Measurements from ENCODE around the gene KIAA1217.

Gene KIAA1217

DNA sequence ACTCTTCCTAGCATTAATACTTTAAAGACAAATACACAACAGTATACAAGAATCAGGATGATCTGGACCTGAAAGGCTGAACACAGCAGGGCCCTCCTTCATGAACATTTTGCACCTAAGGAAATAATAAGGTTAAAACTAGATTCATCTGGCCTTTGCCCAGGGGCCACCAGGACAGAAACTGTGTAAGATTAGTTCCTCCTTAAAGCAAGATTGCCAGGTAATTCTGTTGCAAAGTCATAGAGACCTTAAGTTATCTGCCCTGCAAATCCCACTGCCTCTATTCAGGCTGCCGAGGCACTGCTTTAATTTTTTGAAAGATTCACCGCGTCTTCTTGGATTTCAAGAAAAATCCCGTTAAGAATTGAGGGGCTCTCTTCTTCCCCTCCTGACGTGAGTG, 1.6 kb upstream of the KIAA1217 start:
- Histone ChIP-seq H3K79me2 (ENCODE audit: control insufficient read depth, low read length) (no peaks in the 10 kb centered on the region), H3F3A (ENCODE audit: control insufficient read depth, insufficient read depth) (no peaks in the 10 kb centered on the region), H3K27ac (ENCODE audit: low read depth, low read length) (no peak overlapping the region), H3K9me3 (ENCODE audit: control insufficient read depth, insufficient read depth, low read length) (no peaks in the 10 kb centered on the region), H3K4me3 (ENCODE audit: low read length) (no peak overlapping the region), H3K27me3 (ENCODE audit: control insufficient read depth, low read length) (peaks cover 25% of the 10 kb centered on the region), H3K4me2 (ENCODE audit: low read length) (no peak overlapping the region), H3K4me1 (ENCODE audit: control insufficient read depth, low read length) (peaks cover 31% of the 10 kb centered on the region), H3K36me3 (ENCODE audit: control insufficient read depth, low read length) (no peaks in the 10 kb centered on the region), H3K9me2 (replicated peaks; ENCODE audit: control insufficient read depth, low read length) (no peaks in the 10 kb centered on the region), H4K20me1 (ENCODE audit: control insufficient read depth, insufficient read depth, low read depth, low read length) (no peaks in the 10 kb centered on the region)
- no peak for TF ChIP-seq CTCF (IDR thresholded peaks at IDR 0.05; ENCODE audit: low read depth, low read length, poor library complexity, severe bottlenecking)
- no peak for TF ChIP-seq EZH2phosphoT487 (IDR thresholded peaks at IDR 0.05; ENCODE audit: borderline replicate concordance, low read length)

- no peak overlapping the region; the same call in 1 of the 2 replicates for H3K4me3 ChIP-seq (ENCODE audit: low read length)
- H3K4me2 ChIP-seq (ENCODE audit: low read length) = peak overlapping the region; percentile 54
- H3K27ac ChIP-seq (ENCODE audit: low read depth, low read length) = no peak overlapping the region
These were observed 942 bp upstream of the KIAA1217 start for GRCh38 chr10:24207781-24208611.

DNA sequence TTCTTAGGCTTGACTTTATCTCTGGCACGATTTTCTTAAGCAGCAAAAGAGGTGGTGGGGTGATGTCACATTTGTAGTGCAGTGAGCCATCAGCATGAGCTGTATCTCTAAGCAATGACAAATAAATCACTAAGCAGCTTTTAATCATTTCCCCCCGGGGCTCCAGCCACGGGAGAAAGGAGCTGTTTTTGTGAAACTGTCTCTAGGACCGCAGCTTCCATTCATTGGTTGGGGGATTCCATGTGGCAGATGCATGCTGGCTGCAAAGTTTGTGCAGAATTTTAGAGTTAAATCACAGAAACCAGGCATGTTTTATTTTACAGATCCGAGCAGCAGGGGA, 464 bp downstream of the KIAA1217 start:
- Histone ChIP-seq H3K27ac (ENCODE audit: low read depth, low read length) (no peak overlapping the region; the same call in 1 of the 2 replicates), H3K4me1 (ENCODE audit: control insufficient read depth, low read length) (peaks cover 31% of the 10 kb centered on the region), H3F3A (ENCODE audit: control insufficient read depth, insufficient read depth) (no peaks in the 10 kb centered on the region), H3K9me2 (replicated peaks; ENCODE audit: control insufficient read depth, low read length) (no peaks in the 10 kb centered on the region), H3K36me3 (ENCODE audit: control insufficient read depth, low read length) (no peaks in the 10 kb centered on the region), H3K79me2 (ENCODE audit: control insufficient read depth, low read length) (no peaks in the 10 kb centered on the region), H3K4me2 (ENCODE audit: low read length) (peak overlapping the region; percentile 54), H3K9me3 (ENCODE audit: control insufficient read depth, insufficient read depth, low read length) (no peaks in the 10 kb centered on the region), H3K4me3 (ENCODE audit: low read length) (peak overlapping the region; percentile 53), H3K27me3 (ENCODE audit: control insufficient read depth, low read length) (peaks cover 25% of the 10 kb centered on the region), H4K20me1 (ENCODE audit: control insufficient read depth, insufficient read depth, low read depth, low read length) (no peaks in the 10 kb centered on the region)
- TF ChIP-seq EZH2phosphoT487 (IDR thresholded peaks at IDR 0.05; ENCODE audit: borderline replicate concordance, low read length) = no peak; the same call in 1 of the 2 replicates
- no peak for TF ChIP-seq CTCF (IDR thresholded peaks at IDR 0.05; ENCODE audit: low read depth, low read length, poor library complexity, severe bottlenecking)

More at GRCh38 chr10:24207781-24208611, 942 bp upstream of the KIAA1217 start:
- no peaks in the 10 kb centered on the region for H3K9me2 ChIP-seq (replicated peaks; ENCODE audit: control insufficient read depth, low read length)
- H3K4me1 ChIP-seq (ENCODE audit: control insufficient read depth, low read length) = peaks cover 31% of the 10 kb centered on the region
- peaks cover 25% of the 10 kb centered on the region for H3K27me3 ChIP-seq (ENCODE audit: control insufficient read depth, low read length)
- H3K9me3 ChIP-seq (ENCODE audit: control insufficient read depth, insufficient read depth, low read length) = no peaks in the 10 kb centered on the region
- no peak for TF ChIP-seq EZH2phosphoT487 (IDR thresholded peaks at IDR 0.05; ENCODE audit: borderline replicate concordance, low read length)
- TF ChIP-seq CTCF (IDR thresholded peaks at IDR 0.05; ENCODE audit: low read depth, low read length, poor library complexity, severe bottlenecking) = no peak
- H3K79me2 ChIP-seq (ENCODE audit: control insufficient read depth, low read length) = no peaks in the 10 kb centered on the region
- H3F3A ChIP-seq (ENCODE audit: control insufficient read depth, insufficient read depth) = no peaks in the 10 kb centered on the region
- H3K36me3 ChIP-seq (ENCODE audit: control insufficient read depth, low read length) = no peaks in the 10 kb centered on the region
- no peaks in the 10 kb centered on the region for H4K20me1 ChIP-seq (ENCODE audit: control insufficient read depth, insufficient read depth, low read depth, low read length)
